Uterus (tissue), 2 donors: ENCODE measurements around the gene AEBP1.

Experiments
- POLR2A ChIP-seq, 2 donors: fragments of 450-650 bp; IDR thresholded peaks; one replicate each; pipeline ENCODE4 v1.6.1; 2016; ENCODE audit warnings: antibody characterized with exemption in 2 of 2, mild to moderate bottlenecking in 1 of 2, moderate library complexity in 1 of 2
- TF ChIP-seq, protein P1 (sequence below), 4 experiments: fragments of 200-600 bp in 2 of 4; fragments of 450-650 bp in 2 of 4; sonication (generic) in 2 of 4; IDR thresholded peaks; one replicate each; pipeline ENCODE4 v1.5.1; 2016 to 2019; ENCODE audit warnings: antibody characterized with exemption in 4 of 4, mild to moderate bottlenecking in 2 of 4, moderate library complexity in 1 of 4

DNA sequence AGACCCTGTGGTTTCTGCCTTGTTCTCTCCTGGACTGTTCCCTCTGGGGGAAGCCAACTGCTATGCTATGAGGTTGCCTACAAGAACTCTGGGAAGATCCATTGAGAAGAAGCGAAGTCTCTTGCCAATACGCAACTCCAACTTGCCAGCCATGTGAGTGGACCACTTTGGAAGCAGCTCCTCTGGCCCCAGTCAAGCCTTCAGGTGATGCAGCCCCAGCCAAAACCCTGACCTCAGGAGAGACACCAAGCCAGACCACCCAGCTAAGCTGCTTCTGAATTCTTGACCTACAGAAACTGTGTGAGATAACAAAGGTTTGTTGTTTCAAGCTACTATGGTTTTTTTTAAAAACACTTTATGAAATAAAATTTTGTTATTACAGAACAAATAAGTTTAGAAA, 57.2 kb downstream of the AEBP1 start:
- no peak for TF ChIP-seq POLR2A (IDR thresholded peaks at IDR 0.05)
- TF ChIP-seq, protein P1, sequence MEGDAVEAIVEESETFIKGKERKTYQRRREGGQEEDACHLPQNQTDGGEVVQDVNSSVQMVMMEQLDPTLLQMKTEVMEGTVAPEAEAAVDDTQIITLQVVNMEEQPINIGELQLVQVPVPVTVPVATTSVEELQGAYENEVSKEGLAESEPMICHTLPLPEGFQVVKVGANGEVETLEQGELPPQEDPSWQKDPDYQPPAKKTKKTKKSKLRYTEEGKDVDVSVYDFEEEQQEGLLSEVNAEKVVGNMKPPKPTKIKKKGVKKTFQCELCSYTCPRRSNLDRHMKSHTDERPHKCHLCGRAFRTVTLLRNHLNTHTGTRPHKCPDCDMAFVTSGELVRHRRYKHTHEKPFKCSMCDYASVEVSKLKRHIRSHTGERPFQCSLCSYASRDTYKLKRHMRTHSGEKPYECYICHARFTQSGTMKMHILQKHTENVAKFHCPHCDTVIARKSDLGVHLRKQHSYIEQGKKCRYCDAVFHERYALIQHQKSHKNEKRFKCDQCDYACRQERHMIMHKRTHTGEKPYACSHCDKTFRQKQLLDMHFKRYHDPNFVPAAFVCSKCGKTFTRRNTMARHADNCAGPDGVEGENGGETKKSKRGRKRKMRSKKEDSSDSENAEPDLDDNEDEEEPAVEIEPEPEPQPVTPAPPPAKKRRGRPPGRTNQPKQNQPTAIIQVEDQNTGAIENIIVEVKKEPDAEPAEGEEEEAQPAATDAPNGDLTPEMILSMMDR (IDR thresholded peaks at IDR 0.05) = no peak
